ACC112 (cell line): ENCODE data around the gene HMCES.

Experiments
- H2AFZ ChIP-seq: fragments of 200-600 bp; sonication (generic); one replicate; pipeline ENCODE4 v1.6.0; 2017; ENCODE audit warnings: antibody characterized with exemption, low read length; ENCODE audit not compliant: unreplicated experiment
- H3K27ac ChIP-seq: fragments of 200-600 bp; sonication (generic); 2 replicates; pipeline ENCODE4 v1.5.1; 2014; ENCODE audit warnings: low read depth, mild to moderate bottlenecking, antibody characterized with exemption, low read length, moderate library complexity
- H3K27me3 ChIP-seq: fragments of 200-600 bp; sonication (generic); 2 replicates; pipeline ENCODE4 v1.6.1; 2014; ENCODE audit warnings: mild to moderate bottlenecking, antibody characterized with exemption, low read length, moderate library complexity, mixed read lengths; ENCODE audit not compliant: insufficient read depth
- H3K36me3 ChIP-seq: fragments of 200-600 bp; sonication (generic); 2 replicates; pipeline ENCODE4 v1.6.1; 2016; ENCODE audit warnings: mild to moderate bottlenecking, antibody characterized with exemption, low read length, moderate library complexity, mixed read lengths; ENCODE audit not compliant: insufficient read depth
- H3K4me1 ChIP-seq: fragments of 200-600 bp; sonication (generic); one replicate; pipeline ENCODE4 v1.6.1; 2016; ENCODE audit warnings: low read length, mixed read lengths; ENCODE audit not compliant: insufficient read depth, unreplicated experiment, control insufficient read depth
- H3K4me3 ChIP-seq: fragments of 200-600 bp; sonication (generic); 2 replicates; pipeline ENCODE4 v1.5.1; 2014; ENCODE audit warnings: mild to moderate bottlenecking, low read depth, low read length
- H3K79me2 ChIP-seq: fragments of 200-600 bp; sonication (generic); one replicate; pipeline ENCODE4 v1.6.0; 2016; ENCODE audit warnings: low read length; ENCODE audit not compliant: control insufficient read depth, unreplicated experiment, insufficient read depth

Gene HMCES

DNA sequence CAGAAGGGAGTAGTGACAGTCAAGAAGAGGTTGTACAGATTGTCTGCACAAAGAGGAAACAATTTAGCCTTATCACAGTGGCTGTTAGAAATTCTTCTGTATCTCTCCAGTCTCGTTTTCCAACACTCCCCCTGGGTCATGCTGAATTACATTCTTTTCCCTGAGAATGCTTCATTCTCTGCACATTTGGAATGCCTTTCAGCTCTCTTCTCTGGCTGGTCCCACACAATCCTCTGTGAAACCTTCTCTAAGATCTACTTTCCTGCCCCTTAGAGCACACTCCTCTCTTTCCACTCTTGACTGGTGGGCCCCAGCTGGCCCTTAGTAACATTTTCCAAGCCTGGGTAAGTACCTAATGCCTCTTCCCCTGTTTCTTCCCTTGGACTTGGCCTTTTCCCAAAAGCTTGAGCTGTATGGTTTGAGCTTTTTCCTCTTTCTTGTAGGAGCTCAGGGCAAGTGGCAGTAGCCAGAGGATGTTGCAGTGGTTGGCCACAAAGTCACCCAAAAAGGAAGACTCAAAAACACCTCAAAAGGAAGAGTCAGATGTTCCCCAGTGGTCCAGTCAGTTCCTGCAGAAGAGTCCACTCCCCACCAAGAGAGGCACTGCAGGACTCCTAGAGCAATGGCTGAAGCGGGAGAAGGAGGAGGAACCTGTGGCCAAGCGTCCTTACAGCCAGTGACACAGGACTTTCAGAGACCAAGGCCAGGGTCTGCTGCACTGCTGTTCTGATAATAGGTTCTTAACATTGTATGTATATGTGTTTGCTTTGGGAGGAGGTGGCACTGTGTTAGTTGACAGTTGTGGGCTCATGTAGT is 25.7 kb downstream of the HMCES start:
- no peak overlapping the region for H2AFZ ChIP-seq
- H3K27ac ChIP-seq, result no peak overlapping the region
- no peaks in the 10 kb centered on the region for H3K79me2 ChIP-seq
- no peak overlapping the region for H3K4me3 ChIP-seq
- peaks cover 4% of the 10 kb centered on the region; the same call in 1 of the 2 replicates for H3K36me3 ChIP-seq
- H3K4me1 ChIP-seq, result peaks cover 13% of the 10 kb centered on the region
- H3K27me3 ChIP-seq, result no peaks in the 10 kb centered on the region

DNA sequence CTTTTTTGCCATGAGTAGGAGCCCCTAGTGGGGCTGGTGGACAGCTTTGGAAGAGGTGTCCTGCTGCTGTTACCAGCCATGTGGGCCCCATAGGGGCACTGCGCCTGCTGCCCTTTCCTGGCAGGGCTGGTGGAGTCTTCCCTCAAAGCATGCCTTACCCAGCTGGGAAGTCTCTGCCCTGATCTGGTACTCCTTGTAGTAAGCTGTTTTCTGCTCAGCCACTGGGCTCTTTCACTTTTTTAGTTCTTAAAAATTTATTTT is 26.2 kb downstream of the HMCES start:
- H3K4me3 ChIP-seq, result no peak overlapping the region
- H3K4me1 ChIP-seq, result peaks cover 13% of the 10 kb centered on the region
- H2AFZ ChIP-seq, result no peak overlapping the region
- H3K27me3 ChIP-seq, result no peaks in the 10 kb centered on the region
- peaks cover 4% of the 10 kb centered on the region; the same call in 1 of the 2 replicates for H3K36me3 ChIP-seq
- no peaks in the 10 kb centered on the region for H3K79me2 ChIP-seq
- H3K27ac ChIP-seq, result no peak overlapping the region

DNA sequence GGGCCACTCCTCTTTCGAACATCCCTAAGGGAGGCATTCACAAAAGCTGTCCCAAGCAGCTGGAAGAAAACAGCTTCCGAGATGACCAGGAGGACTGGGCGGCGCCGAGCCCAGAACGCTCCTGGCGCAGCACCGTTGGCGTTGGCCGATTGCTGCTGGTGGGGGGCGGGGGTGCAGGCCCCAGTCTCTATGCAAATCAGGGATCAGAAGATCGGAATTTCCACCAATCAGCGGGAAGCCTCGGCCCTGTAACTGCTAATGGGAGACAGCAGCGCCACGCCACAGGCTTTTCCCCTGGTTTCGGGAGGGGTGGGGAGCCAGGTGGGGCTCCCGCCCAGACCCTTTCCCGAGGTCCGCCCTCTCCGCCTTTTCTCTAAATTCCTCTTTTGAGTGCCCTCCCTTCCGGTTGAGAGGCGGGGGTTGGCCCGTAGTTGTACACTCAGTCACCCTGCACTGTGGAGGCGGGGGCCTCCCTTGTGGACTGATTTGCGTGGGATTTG is 27.0 kb downstream of the HMCES start:
- H3K4me1 ChIP-seq, result peaks cover 13% of the 10 kb centered on the region
- H3K27me3 ChIP-seq, result no peaks in the 10 kb centered on the region
- H3K36me3 ChIP-seq, result no peaks in the 10 kb centered on the region
- peak overlapping the region; percentile 61 for H3K4me3 ChIP-seq
- peak overlapping the region; percentile 64 for H2AFZ ChIP-seq
- H3K79me2 ChIP-seq, result no peaks in the 10 kb centered on the region
- peak overlapping the region; percentile 65 for H3K27ac ChIP-seq

DNA sequence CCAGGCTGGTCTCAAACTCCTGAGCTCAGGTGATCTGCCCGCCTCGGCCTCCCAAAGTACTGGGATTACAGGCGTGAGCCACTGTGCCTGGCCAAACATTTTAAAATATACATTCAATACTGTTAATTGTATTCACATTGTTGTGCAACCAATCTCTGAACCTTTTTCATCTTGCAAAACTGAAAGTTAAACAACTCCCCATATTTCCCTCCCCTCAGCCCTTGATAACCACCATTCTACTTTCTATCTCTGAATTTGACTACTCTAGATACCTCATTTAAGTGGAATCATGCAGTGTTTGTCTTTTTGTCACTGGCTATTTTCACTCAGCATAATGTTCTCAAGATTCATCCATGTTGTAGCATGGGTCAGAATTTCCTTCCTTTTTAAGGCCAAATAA is 30.0 kb downstream of the HMCES start:
- Histone ChIP-seq H3K27ac (no peak overlapping the region), H3K79me2 (no peaks in the 10 kb centered on the region), H2AFZ (no peak overlapping the region), H3K36me3 (no peaks in the 10 kb centered on the region), H3K4me3 (no peak overlapping the region), H3K27me3 (no peaks in the 10 kb centered on the region), H3K4me1 (peaks cover 13% of the 10 kb centered on the region)

DNA sequence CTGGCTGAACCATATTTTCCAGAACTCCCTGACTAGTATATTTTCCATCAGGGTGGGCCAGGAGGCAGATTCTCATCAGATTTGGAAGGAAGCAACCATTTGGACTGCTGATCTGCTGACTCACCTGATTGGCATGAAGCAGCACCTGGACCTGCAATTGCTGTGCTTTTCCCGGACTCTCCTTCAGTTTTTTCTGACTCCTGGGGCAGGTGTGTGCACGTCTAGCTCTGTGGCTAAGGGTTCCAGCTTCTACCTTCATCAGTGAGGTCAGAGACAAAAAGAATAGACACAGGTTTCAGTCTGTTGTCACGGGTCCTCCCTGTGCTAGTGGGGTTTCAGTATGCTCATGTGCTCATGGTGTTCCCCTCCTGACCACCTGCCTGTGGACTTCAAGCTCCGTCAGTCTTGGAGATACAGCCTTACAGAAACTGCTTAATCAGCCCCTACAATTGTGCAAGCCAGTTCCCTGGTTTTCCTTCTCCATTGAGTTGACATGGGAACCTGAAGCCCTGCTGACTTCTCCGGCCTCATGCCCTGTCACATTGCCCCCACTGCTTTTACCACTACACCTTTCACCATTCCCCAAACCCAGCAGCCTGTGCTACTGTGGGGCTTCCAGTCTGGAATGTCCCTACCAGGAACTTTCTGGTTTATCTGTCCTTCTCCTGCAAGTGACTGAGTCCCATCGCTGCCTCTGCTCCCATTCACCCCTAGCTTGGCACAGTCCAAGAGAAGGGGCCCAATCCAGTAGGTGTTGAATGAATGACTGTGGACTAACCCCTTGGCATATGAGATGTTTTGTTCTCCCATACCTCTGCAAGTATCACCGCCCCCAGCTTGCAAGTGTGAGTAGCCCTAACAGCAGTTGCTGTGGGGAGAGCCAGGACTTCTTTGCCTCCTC is 31.7 kb downstream of the HMCES start:
- Histone ChIP-seq H3K4me3 (no peak overlapping the region), H3K27me3 (no peaks in the 10 kb centered on the region), H2AFZ (no peak overlapping the region), H3K27ac (no peak overlapping the region), H3K79me2 (peaks cover under 1% of the 10 kb centered on the region), H3K36me3 (no peaks in the 10 kb centered on the region), H3K4me1 (peaks cover 20% of the 10 kb centered on the region)

DNA sequence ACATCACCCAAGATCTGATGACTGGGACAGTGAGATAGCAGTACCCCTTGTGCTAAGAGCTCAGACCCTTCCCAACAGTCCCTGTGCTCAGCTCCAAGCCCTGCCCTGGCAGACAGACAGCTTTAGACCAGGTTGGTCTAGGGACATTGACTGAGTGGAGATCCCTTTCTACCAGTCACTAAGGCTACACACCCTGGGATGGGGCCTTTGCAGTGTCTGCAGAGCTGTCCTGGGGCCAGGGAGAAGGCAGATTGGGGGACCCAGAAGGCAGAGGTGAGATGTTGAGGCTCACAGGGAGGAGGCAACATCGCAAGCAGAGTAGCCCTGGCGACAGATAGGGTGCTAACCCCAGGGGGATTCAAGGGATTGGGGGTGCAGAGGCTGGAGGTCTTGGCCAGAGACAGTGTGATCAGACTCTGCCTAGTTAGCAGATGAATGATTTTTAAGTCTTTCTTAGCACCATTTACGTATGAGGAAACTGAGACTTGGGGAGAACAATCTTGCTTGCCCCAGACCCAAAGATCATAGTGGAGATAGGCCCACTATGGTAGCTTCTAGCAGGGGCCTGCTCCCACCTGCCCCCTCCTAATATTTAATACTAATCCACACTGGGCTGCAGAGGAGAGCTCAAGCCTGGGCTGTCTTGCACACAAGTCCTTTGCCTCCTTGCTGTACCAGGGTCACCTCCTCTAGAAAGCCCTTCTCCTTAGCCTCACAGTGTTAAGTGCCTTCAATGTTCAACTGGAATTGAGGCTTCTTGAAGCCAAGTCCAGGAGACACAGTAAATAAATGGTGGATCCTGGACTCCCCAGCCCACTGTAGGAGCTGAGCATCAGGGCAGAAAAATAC is 32.6 kb downstream of the HMCES start:
- no peak overlapping the region for H3K4me3 ChIP-seq
- H3K27me3 ChIP-seq, result no peaks in the 10 kb centered on the region
- H3K27ac ChIP-seq, result no peak overlapping the region
- H3K4me1 ChIP-seq, result peaks cover 11% of the 10 kb centered on the region
- H2AFZ ChIP-seq, result no peak overlapping the region
- no peaks in the 10 kb centered on the region for H3K36me3 ChIP-seq
- peaks cover 5% of the 10 kb centered on the region for H3K79me2 ChIP-seq

DNA sequence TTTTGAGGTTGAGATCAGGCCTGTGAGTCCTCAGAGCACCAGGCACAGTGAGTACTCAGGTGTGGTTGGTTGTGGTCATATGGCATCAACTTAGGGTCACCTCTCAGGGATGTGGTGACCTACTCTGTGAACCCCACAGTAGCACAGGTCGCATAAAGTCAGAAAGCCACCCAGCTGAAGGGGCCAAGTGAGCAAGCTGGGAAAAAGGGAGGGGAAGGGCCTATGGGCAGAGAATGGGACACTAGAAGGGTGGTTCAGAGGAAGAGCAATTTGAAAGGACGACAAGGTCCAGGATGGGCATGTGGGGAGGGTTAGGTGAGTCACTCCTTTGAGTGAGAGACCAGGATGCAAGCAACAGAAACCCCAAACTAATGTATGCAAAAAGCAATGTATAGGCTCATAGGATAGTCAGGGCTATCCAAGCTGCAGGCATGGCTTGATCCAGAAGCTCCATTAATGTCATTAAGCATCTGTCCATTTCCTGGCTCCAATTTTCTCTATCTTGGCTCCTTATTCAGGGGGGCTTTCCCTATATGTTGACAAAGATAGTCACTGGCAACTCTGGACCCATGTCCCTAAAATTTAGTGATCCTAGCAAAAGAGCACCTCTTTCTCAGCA is 33.5 kb downstream of the HMCES start:
- Histone ChIP-seq H3K4me3 (no peak overlapping the region), H2AFZ (no peak overlapping the region), H3K27ac (no peak overlapping the region), H3K4me1 (peaks cover 9% of the 10 kb centered on the region), H3K79me2 (peaks cover 5% of the 10 kb centered on the region), H3K27me3 (no peaks in the 10 kb centered on the region), H3K36me3 (no peaks in the 10 kb centered on the region)

DNA sequence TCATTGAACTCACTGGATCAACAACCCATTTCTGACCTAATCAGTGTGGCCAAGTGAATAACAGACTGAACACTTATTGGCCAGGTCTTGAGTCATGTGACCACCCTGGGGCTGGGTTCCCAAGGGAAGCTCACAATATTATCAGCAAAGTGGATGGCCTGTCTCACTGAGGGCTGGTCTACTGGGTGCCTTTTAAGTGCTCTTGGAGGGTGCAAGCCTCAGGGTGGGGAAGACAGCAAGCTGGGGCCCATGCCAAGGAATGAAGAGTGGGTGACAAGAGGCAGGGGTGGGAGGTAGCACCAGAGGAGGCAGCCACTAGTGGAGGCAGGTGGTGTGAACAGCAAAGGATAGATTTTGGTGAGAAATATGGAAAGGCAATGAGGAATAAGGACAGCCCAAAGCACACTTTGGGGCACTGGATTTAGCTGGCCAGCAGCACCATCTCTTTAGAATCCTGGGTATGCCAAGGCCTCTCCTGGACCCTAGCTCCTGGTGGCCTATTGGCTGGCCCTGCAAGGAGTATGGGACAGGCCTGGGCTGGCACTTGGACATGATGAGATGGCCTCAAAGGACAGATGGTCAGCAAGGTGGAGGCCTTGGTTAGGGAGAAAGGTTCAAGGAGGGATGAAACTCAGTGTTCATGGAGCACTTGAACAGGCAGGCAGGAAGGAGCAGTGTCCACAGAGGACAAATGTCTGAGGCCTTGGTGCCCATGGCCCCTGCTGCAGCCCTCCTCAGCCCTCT is 34.2 kb downstream of the HMCES start:
- Histone ChIP-seq H3K79me2 (peaks cover 5% of the 10 kb centered on the region), H2AFZ (no peak overlapping the region), H3K4me3 (no peak overlapping the region), H3K27me3 (no peaks in the 10 kb centered on the region), H3K36me3 (no peaks in the 10 kb centered on the region), H3K27ac (no peak overlapping the region), H3K4me1 (peaks cover 9% of the 10 kb centered on the region)

DNA sequence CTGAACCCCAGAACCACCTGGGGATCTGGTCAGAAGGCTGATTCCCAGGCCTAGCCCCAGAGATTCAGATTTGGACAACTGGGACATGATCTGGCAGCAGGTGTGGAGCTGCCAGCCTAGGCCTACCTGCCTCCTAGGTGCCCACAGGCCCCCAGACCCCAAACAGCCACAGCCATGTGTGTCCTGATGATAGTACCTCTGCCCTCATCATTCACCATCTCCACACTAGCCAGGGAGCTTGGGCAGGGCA is 34.7 kb downstream of the HMCES start:
- Histone ChIP-seq H3K27ac (no peak overlapping the region), H3K4me3 (no peak overlapping the region), H2AFZ (no peak overlapping the region)

More for the DNA sequence above, 34.7 kb downstream of the HMCES start:
- Histone ChIP-seq H3K36me3 (no peaks in the 10 kb centered on the region), H3K4me1 (peaks cover 9% of the 10 kb centered on the region), H3K79me2 (peaks cover 5% of the 10 kb centered on the region), H3K27me3 (no peaks in the 10 kb centered on the region)
